Measurements from ENCODE around the gene RFX7. TPM values are rescaled to one million over a fixed set of nuclear protein-coding genes. Genes with fewer than 3 reads are reported as not detected.

RFX7 gene
- total RNA-seq, 1 experiment from 2014 or later: 18.1 TPM

GRCh38 chr15:56184516-56184915 is 59.2 kb downstream of the RFX7 start:
- H4K20me1 ChIP-seq (ENCODE audit: insufficient read depth): no peaks in the 10 kb centered on the region
- no peak overlapping the region for H3K27ac ChIP-seq (ENCODE audit: low read depth, low read length)
- no peak overlapping the region for H2AFZ ChIP-seq (ENCODE audit: low read depth, low read length, poor library complexity, severe bottlenecking)
- no peak overlapping the region for H3K4me2 ChIP-seq (ENCODE audit: low read length)
- peaks cover 15% of the 10 kb centered on the region for H3K79me2 ChIP-seq (ENCODE audit: insufficient read depth, low read length)
- H3K4me3 ChIP-seq (replicated peaks in 1 of 2; ENCODE audit: low read depth in 1 of 2, low read length in 2 of 2): no peak overlapping the region
- H3K9me2 ChIP-seq (ENCODE audit: insufficient read depth): no peaks in the 10 kb centered on the region
- no peak overlapping the region for H3K9ac ChIP-seq (ENCODE audit: low read length)
- CTCF ChIA-PET: no interaction called here
- H3K9me3 ChIP-seq (ENCODE audit: control insufficient read depth in 1 of 2, insufficient read depth in 1 of 2, low read depth in 1 of 2, low read length in 2 of 2): no peaks in the 10 kb centered on the region
- POLR2A ChIA-PET: no interaction called here
- BruUV-seq (replicated peaks): no TSS peak
- RAD21 ChIA-PET (ENCODE audit: low non-redundant PET in 1 of 2, low total read pairs in 2 of 2, uncharacterized antibody in 2 of 2, unreplicated experiment in 2 of 2): no interaction called here
- H3K4me1 ChIP-seq (ENCODE audit: control insufficient read depth in 1 of 2, insufficient read depth in 2 of 2, low read length in 2 of 2): no peaks in the 10 kb centered on the region
- ATAC-seq (no peak), DNase-seq (ENCODE audit: low read depth, low spot score) (no peak)
- intact Hi-C loops (cut with micrococcal nuclease): no loop called here
- no peak for TF ChIP-seq ELF1 (IDR thresholded peaks at IDR 0.05; ENCODE audit: borderline replicate concordance, low read depth)
- no peak for TF ChIP-seq CEBPB (IDR thresholded peaks at IDR 0.05; ENCODE audit: low read depth)
- no peak for TF ChIP-seq ZFX (IDR thresholded peaks at IDR 0.05)
- H3K36me3 ChIP-seq (ENCODE audit: control insufficient read depth in 1 of 2, insufficient read depth in 2 of 2, low read length in 2 of 2): no peaks in the 10 kb centered on the region
- H3K27me3 ChIP-seq (ENCODE audit: insufficient read depth, low read length): no peaks in the 10 kb centered on the region

DNA sequence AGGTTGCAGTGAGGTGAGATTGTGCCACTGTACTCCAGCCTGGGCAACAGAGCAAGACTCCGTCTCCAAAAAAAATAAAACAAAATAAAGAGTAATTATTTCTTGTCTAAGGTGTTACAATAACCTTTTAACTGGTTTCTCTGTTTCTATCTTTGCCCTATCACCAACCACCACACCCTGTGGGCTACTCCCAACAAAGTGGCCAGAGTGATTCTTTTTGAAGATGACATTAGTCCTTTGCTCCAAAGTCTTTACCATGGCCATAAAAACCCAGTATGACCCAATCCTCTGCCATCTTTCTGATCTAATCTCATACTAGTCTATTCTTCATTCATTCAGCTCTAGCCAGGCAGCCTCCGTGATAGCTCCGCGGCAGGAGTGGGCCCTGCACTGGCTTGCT is 62.8 kb downstream of the RFX7 start:
- CTCF ChIA-PET: no interaction called here

More for the DNA sequence above, 62.8 kb downstream of the RFX7 start:
- H3K9me3 ChIP-seq (ENCODE audit: control insufficient read depth in 1 of 2, insufficient read depth in 1 of 2, low read depth in 1 of 2, low read length in 2 of 2): no peaks in the 10 kb centered on the region
- ChIA-PET POLR2A (no interaction called here), RAD21 (ENCODE audit: low non-redundant PET in 1 of 2, low total read pairs in 2 of 2, uncharacterized antibody in 2 of 2, unreplicated experiment in 2 of 2) (no interaction called here)
- no peaks in the 10 kb centered on the region for H3K36me3 ChIP-seq (ENCODE audit: control insufficient read depth in 1 of 2, insufficient read depth in 2 of 2, low read length in 2 of 2)
- peaks cover 0 to 12% of the 10 kb centered on the region in 2 experiments; a peak in 1 of 4 replicates for H3K4me1 ChIP-seq (ENCODE audit: control insufficient read depth in 1 of 2, insufficient read depth in 2 of 2, low read length in 2 of 2)
- no peak for DNase-seq (ENCODE audit: low read depth, low spot score)
- H3K9ac ChIP-seq (ENCODE audit: low read length): no peak overlapping the region
- no peak overlapping the region for H3K4me2 ChIP-seq (ENCODE audit: low read length)
- H3K4me3 ChIP-seq (replicated peaks in 1 of 2; ENCODE audit: low read depth in 1 of 2, low read length in 2 of 2): no peak overlapping the region
- H2AFZ ChIP-seq (ENCODE audit: low read depth, low read length, poor library complexity, severe bottlenecking): no peak overlapping the region
- no peak overlapping the region for H3K27ac ChIP-seq (ENCODE audit: low read depth, low read length)
- no peaks in the 10 kb centered on the region for H3K27me3 ChIP-seq (ENCODE audit: insufficient read depth, low read length)
- TF ChIP-seq ZNF274 (IDR thresholded peaks at IDR 0.05; ENCODE audit: low read depth, low read length) (no peak), ATF3 (IDR thresholded peaks at IDR 0.05) (no peak), RAD21 (IDR thresholded peaks at IDR 0.05; ENCODE audit: low read depth) (no peak), REST (IDR thresholded peaks at IDR 0.05; ENCODE audit: low read depth) (no peak), JUND (IDR thresholded peaks at IDR 0.05) (no peak), MAX (IDR thresholded peaks at IDR 0.05) (no peak), SRF (IDR thresholded peaks at IDR 0.05; ENCODE audit: low read depth) (no peak), POLR2A (IDR thresholded peaks at IDR 0.05; ENCODE audit: borderline replicate concordance, extremely low read depth, insufficient read depth, insufficient read length) (no peak), YY1 (IDR thresholded peaks at IDR 0.05; ENCODE audit: extremely low read depth, insufficient replicate concordance, low read depth, low read length) (no peak), EZH2phosphoT487 (IDR thresholded peaks at IDR 0.05; ENCODE audit: borderline replicate concordance) (no peak), EZH2 (IDR thresholded peaks at IDR 0.05) (no peak), FOSL1 (IDR thresholded peaks at IDR 0.05; ENCODE audit: low read depth) (no peak)
- BruUV-seq (replicated peaks): no TSS peak
- intact Hi-C loops (cut with micrococcal nuclease): no loop called here
- no peaks in the 10 kb centered on the region for H4K20me1 ChIP-seq (ENCODE audit: insufficient read depth)
- ATAC-seq: no peak
- peaks cover 28% of the 10 kb centered on the region for H3K79me2 ChIP-seq (ENCODE audit: insufficient read depth, low read length)
- H3K9me2 ChIP-seq (ENCODE audit: insufficient read depth): no peaks in the 10 kb centered on the region
